Gastrocnemius medialis (tissue), 4 donors: ENCODE data around the gene COL6A1. TPM values are rescaled to one million over a fixed set of nuclear protein-coding genes. Genes with fewer than 3 reads are reported as not detected.

Experiments used
- ATAC-seq, 2 donors: fragments of 150-250 bp; one replicate each; pipeline ENCODE4 v1.9.1; 2016
- DNase-seq, 2 donors: peaks; one replicate each; pipeline ENCODE4 v3.0.0-alpha.2; 2019
- H3K27ac ChIP-seq, 4 donors: fragments of 200-600 bp; sonication (generic); 1 replicate in 1 of 4; 2 replicates in 3 of 4; pipeline ENCODE4 v1.5.1; 2016 to 2018; ENCODE audit warnings: mild to moderate bottlenecking in 2 of 4, moderate library complexity in 1 of 4
- H3K27me3 ChIP-seq, 3 donors: fragments of 200-600 bp; sonication (generic) in 2 of 3; 1 replicate in 1 of 3; 2 replicates in 2 of 3; pipeline versions ENCODE4 v1.5.1 to v1.6.0; 2016 to 2019; ENCODE audit warnings: mild to moderate bottlenecking in 1 of 3, moderate library complexity in 1 of 3
- H3K36me3 ChIP-seq, 2 donors: fragments of 200-600 bp; sonication (generic) in 1 of 2; one replicate each; pipeline ENCODE4 v1.5.1; 2017 to 2018
- H3K4me1 ChIP-seq, 2 donors: fragments of 200-600 bp; sonication (generic) in 1 of 2; one replicate each; pipeline ENCODE4 v1.5.1; 2016 to 2017; ENCODE audit warnings: mild to moderate bottlenecking in 2 of 2
- H3K4me3 ChIP-seq, 4 donors: fragments of 200-600 bp; sonication (generic) in 3 of 4; 1 replicate in 1 of 4; 2 replicates in 3 of 4; pipeline ENCODE4 v1.5.1; 2016 to 2019; ENCODE audit warnings: mild to moderate bottlenecking in 2 of 4
- H3K9me3 ChIP-seq, 3 donors: fragments of 200-600 bp; sonication (generic) in 2 of 3; 1 replicate in 1 of 3; 2 replicates in 2 of 3; pipeline ENCODE4 v1.5.1; 2016 to 2019
- POLR2A ChIP-seq, 2 donors: fragments of 450-650 bp; IDR thresholded peaks; one replicate each; pipeline ENCODE4 v1.6.1; 2017; ENCODE audit warnings: antibody characterized with exemption in 2 of 2, mild to moderate bottlenecking in 2 of 2, moderate library complexity in 2 of 2
- in situ Hi-C, 4 donors: fragments of 200-750 bp; cut with MboI; loops; one replicate each; pipeline versions ENCODE4 v1.15.0 to v1.8.0; 2017; ENCODE audit warnings: low sequenced_read_pairs in 4 of 4
- intact Hi-C: fragments of 100-400 bp; cut with DNase I; formaldehyde crosslinking; loops from one replicate; pipeline ENCODE4 v1.15.1; 2023; ENCODE audit warnings: low total_unique reads
- total RNA-seq, 4 donors: library from RNA; depleted of rRNA; stranded (reverse); fragments of >200 nt; gene quantifications; one replicate each; pipeline versions ENCODE4 v1.1.0 to v1.2.3, GENCODE V29; 2016
- TF ChIP-seq, protein P1 (sequence below), 5 experiments: fragments of 450-650 bp in 3 of 5; fragments of 200-600 bp in 2 of 5; sonication (generic) in 2 of 5; IDR thresholded peaks in 4 of 5; conservative IDR thresholded peaks in 1 of 5; 1 replicate in 4 of 5; 2 replicates in 1 of 5; pipeline ENCODE4 v1.5.1; 2016 to 2019; ENCODE audit warnings: antibody characterized with exemption in 5 of 5, mild to moderate bottlenecking in 3 of 5, moderate library complexity in 3 of 5

COL6A1 gene
- total RNA-seq, 4 donors from 2014 or later, result 50.5 to 97.8 (median 73.3) TPM

DNA sequence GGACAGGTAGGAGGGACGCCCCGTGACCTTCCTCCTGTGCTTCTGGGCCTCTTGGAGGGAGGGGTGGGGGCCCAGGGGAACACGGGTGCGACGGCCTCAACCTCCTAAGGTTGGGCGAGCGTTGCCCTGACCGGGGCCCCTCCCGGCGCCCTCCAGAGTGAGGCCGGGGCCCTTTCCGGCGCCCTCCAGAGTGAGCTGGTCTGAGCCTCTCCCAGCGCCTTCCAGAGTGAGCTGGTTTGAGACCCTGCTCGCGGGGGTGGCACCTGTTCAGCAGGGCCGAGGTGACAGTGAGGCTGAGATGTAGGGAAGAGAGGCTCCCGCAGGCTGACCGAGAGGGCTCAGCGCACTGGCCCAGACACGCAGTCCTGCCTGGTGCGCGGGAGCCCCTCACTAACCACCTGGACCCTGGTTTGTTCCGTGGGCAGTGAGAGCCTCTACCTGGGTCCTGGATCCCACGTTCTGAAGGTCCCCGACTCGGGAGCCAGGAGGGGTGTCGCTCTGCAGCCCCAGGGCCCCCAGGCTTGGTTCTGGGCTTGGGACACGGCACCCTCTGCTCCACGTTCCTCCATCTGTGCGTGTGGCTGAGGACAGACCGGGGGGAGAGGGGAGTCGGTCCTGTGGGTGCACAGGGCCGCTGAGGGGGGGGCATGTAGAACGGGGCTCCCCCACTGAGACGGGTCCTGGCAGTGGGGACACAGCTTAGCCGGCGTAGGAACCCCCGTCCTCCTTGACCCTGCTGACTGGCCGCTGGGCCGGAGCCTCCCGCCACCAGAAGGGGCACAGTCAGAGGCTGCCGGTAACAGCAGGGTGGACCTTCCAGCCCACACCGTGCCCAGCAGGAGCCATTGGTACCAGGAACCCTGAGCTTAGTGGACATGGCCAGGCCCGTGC lies 1.4 kb downstream of the COL6A1 start:
- Histone ChIP-seq H3K27me3 (peaks cover 0 to 2% (median 0%) of the 10 kb centered on the region in 3 donors), H3K4me3 (peak overlapping the region; percentile 68 to 97 (median 76)), H3K27ac (peak overlapping the region; percentile 71 to 81 (median 75)), H3K4me1 (peaks cover 5 to 6% of the 10 kb centered on the region in 2 donors), H3K36me3 (peaks cover 0 to 9% of the 10 kb centered on the region in 2 donors), H3K9me3 (no peaks in the 10 kb centered on the region)
- ATAC-seq, result no peak
- in situ Hi-C loops, result no loop called here
- intact Hi-C loops, result no loop called here
- peak in 1 of 2 donors; percentile 12 for DNase-seq
- TF ChIP-seq POLR2A (IDR thresholded peaks at IDR 0.05), result no peak
- TF ChIP-seq, protein P1, sequence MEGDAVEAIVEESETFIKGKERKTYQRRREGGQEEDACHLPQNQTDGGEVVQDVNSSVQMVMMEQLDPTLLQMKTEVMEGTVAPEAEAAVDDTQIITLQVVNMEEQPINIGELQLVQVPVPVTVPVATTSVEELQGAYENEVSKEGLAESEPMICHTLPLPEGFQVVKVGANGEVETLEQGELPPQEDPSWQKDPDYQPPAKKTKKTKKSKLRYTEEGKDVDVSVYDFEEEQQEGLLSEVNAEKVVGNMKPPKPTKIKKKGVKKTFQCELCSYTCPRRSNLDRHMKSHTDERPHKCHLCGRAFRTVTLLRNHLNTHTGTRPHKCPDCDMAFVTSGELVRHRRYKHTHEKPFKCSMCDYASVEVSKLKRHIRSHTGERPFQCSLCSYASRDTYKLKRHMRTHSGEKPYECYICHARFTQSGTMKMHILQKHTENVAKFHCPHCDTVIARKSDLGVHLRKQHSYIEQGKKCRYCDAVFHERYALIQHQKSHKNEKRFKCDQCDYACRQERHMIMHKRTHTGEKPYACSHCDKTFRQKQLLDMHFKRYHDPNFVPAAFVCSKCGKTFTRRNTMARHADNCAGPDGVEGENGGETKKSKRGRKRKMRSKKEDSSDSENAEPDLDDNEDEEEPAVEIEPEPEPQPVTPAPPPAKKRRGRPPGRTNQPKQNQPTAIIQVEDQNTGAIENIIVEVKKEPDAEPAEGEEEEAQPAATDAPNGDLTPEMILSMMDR (IDR thresholded peaks at IDR 0.05 in 4 of 5, conservative IDR thresholded peaks at IDR 0.05 in 1 of 5), result no peak

DNA sequence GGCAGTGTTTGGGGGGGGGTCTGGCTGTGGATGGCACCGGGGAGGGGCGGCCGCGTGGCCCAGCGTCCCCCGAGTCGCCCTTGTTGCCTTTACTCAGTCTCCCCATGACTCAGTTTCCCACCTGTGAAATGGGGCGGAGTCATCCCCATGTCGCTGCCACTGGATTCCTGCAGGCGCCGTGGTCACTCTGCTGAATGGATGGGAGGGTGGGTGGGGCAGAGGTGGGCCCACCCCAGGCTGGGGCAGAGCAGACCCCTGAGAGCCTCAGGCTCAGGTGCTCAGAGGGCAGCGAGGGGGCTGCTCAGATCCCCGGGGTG lies 2.0 kb downstream of the COL6A1 start:
- Histone ChIP-seq H3K27ac (peak overlapping the region; percentile 71 to 81 (median 75)), H3K4me1 (peaks cover 5 to 6% of the 10 kb centered on the region in 2 donors), H3K4me3 (peak overlapping the region; percentile 68 to 97 (median 76)), H3K9me3 (no peaks in the 10 kb centered on the region), H3K36me3 (peaks cover 0 to 9% of the 10 kb centered on the region in 2 donors), H3K27me3 (peaks cover 0 to 2% (median 0%) of the 10 kb centered on the region in 3 donors)
- intact Hi-C loops (no loop called here), in situ Hi-C loops (no loop called here)
- TF ChIP-seq, protein P1 (IDR thresholded peaks at IDR 0.05 in 4 of 5, conservative IDR thresholded peaks at IDR 0.05 in 1 of 5), result no peak
- no peak for TF ChIP-seq POLR2A (IDR thresholded peaks at IDR 0.05)
- no peak for ATAC-seq
- DNase-seq, result no peak

DNA sequence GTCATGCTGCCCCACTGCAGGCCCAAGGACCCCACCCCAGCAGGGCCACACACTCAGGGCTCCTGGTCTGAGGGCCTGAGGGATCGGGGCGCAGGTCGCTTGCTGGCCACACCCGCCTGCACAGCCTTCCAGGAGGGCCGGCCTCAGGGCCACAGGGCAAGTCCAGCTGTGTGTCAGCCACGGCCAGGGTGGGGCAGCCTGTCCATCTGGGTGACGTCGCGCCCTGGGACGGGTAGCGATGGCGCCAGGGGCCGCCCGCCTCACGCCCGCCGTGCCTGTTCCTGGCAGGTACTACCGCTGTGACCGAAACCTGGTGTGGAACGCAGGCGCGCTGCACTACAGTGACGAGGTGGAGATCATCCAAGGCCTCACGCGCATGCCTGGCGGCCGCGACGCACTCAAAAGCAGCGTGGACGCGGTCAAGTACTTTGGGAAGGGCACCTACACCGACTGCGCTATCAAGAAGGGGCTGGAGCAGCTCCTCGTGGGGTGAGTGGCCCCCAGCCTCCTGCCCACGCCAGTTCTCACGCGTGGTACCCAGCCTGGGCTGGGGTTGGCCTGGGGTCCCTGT lies 2.5 kb downstream of the COL6A1 start:
- no peak for TF ChIP-seq POLR2A (IDR thresholded peaks at IDR 0.05)
- TF ChIP-seq, protein P1 (IDR thresholded peaks at IDR 0.05 in 4 of 5, conservative IDR thresholded peaks at IDR 0.05 in 1 of 5), result no peak
- DNase-seq (peak in 1 of 2 donors; percentile 70), ATAC-seq (no peak)
- Histone ChIP-seq H3K4me1 (peaks cover 5 to 6% of the 10 kb centered on the region in 2 donors), H3K9me3 (no peaks in the 10 kb centered on the region), H3K27me3 (peaks cover 0 to 2% (median 0%) of the 10 kb centered on the region in 3 donors), H3K4me3 (peak overlapping the region in 2 of 4 donors; percentile 13 to 68), H3K36me3 (peaks cover 0 to 9% of the 10 kb centered on the region in 2 donors), H3K27ac (peak overlapping the region; percentile 71 to 81 (median 75))
- intact Hi-C loops, result no loop called here
- in situ Hi-C loops, result no loop called here

DNA sequence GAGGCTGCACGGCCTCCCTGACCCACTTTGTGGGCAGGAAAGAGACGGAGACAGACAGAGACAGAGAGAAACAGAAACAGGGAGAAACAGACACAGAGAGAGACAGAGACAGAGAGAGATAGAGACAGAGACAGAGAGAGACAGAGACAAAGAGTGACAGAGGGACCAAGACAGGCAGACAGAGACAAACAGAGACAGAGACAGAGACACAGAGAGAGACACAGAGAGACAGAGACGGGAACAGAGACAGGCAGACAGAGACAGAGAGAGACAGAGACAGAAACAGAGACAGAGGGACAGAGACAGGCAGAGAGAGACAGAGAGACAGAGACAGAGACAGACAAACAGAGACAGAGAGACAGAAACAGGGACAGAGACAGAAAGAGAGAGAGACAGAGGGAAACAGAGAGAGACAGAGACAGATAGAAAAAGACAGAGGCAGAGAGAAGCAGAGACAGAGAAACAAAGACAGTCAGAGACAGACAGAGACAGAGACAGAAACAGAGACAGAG lies 3.1 kb downstream of the COL6A1 start:
- H3K27ac ChIP-seq, result peak overlapping the region; percentile 71 to 81 (median 75)
- no peak for DNase-seq
- H3K27me3 ChIP-seq, result peaks cover 0 to under 1% (median 0%) of the 10 kb centered on the region in 3 donors
- peak overlapping the region in 2 of 4 donors; percentile 13 to 68 for H3K4me3 ChIP-seq
- in situ Hi-C loops, result no loop called here
- no peaks in the 10 kb centered on the region for H3K9me3 ChIP-seq
- peaks cover 0 to 9% of the 10 kb centered on the region in 2 donors for H3K36me3 ChIP-seq
- peaks cover 5 to 6% of the 10 kb centered on the region in 2 donors for H3K4me1 ChIP-seq
- no peak for TF ChIP-seq POLR2A (IDR thresholded peaks at IDR 0.05)
- TF ChIP-seq, protein P1 (IDR thresholded peaks at IDR 0.05 in 4 of 5, conservative IDR thresholded peaks at IDR 0.05 in 1 of 5), result no peak
- ATAC-seq, result no peak
- intact Hi-C loops, result no loop called here
